GM23338 (cell line): ENCODE results near the gene PIGV.

Experiments
- CREB1 ChIP-seq: fragments of 250-450 bp; sonication (Bioruptor Pico); IDR thresholded peaks from 2 replicates; pipeline ENCODE4 v1.5.0; 2020; ENCODE audit warnings: low read depth, mild to moderate bottlenecking, moderate library complexity
- EZH2 ChIP-seq: fragments of 200-600 bp; sonication (generic); IDR thresholded peaks from one replicate; pipeline ENCODE4 v1.8.0; 2017; ENCODE audit warnings: antibody characterized with exemption, mild to moderate bottlenecking, low read depth; ENCODE audit not compliant: unreplicated experiment
- EZH2phosphoT487 ChIP-seq: fragments of 200-600 bp; sonication (generic); IDR thresholded peaks from one replicate; pipeline ENCODE4 v1.8.1; 2018; ENCODE audit warnings: antibody characterized with exemption; ENCODE audit not compliant: unreplicated experiment
- JUNB ChIP-seq: IDR thresholded peaks from one replicate; pipeline ENCODE4 v1.6.1; 2016; ENCODE audit warnings: antibody characterized with exemption; ENCODE audit not compliant: unreplicated experiment
- NANOG ChIP-seq: IDR thresholded peaks from 2 replicates; pipeline ENCODE4 v1.6.1; 2016; ENCODE audit warnings: antibody characterized with exemption, borderline replicate concordance
- POLR2AphosphoS5 ChIP-seq: IDR thresholded peaks from 2 replicates; pipeline ENCODE4 v1.6.1; 2016; ENCODE audit warnings: antibody characterized with exemption, low read depth
- STAT1 ChIP-seq: IDR thresholded peaks from one replicate; pipeline ENCODE4 v1.6.1; 2016; ENCODE audit warnings: antibody characterized with exemption; ENCODE audit not compliant: unreplicated experiment
- TF ChIP-seq, protein P1 (sequence below), 2 experiments: fragments of 200-600 bp in 1 of 2; sonication (generic) in 1 of 2; conservative IDR thresholded peaks; 2 replicates each; pipeline versions ENCODE4 v1.5.1 to v1.6.1; 2016 to 2017; ENCODE audit warnings: antibody characterized with exemption in 2 of 2, low read depth in 2 of 2, mild to moderate bottlenecking in 2 of 2, moderate library complexity in 1 of 2
- TF ChIP-seq, protein P2 (sequence below): IDR thresholded peaks from one replicate; pipeline ENCODE4 v1.6.1; 2018; ENCODE audit warnings: antibody characterized with exemption; ENCODE audit not compliant: unreplicated experiment
- TF ChIP-seq, protein P3 (sequence below): IDR thresholded peaks from 2 replicates; pipeline ENCODE4 v1.6.1; 2016; ENCODE audit warnings: antibody characterized with exemption

DNA sequence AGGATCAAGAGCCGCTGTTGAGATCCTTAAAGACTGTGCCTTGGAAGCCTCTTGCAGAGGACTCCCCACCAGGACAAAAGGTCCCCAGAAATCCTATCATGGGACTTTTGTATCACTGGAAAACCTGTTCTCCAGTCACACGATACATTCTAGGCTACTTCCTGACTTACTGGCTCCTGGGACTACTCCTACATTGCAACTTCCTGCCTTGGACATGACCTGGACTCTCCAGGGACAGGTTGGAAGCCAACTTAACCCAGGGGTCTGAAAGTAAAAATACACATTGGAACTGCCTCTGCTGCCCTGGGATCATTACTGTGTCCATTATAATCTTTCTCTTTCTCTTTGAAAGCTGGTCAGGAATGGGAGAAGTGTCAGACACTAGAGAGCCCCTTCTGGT, 9.9 kb downstream of the PIGV start:
- TF ChIP-seq EZH2phosphoT487 = no peak
- TF ChIP-seq, protein P1, sequence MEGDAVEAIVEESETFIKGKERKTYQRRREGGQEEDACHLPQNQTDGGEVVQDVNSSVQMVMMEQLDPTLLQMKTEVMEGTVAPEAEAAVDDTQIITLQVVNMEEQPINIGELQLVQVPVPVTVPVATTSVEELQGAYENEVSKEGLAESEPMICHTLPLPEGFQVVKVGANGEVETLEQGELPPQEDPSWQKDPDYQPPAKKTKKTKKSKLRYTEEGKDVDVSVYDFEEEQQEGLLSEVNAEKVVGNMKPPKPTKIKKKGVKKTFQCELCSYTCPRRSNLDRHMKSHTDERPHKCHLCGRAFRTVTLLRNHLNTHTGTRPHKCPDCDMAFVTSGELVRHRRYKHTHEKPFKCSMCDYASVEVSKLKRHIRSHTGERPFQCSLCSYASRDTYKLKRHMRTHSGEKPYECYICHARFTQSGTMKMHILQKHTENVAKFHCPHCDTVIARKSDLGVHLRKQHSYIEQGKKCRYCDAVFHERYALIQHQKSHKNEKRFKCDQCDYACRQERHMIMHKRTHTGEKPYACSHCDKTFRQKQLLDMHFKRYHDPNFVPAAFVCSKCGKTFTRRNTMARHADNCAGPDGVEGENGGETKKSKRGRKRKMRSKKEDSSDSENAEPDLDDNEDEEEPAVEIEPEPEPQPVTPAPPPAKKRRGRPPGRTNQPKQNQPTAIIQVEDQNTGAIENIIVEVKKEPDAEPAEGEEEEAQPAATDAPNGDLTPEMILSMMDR (conservative IDR thresholded peaks at IDR 0.05; ENCODE audit: low read depth in 2 of 2) = no peak
- TF ChIP-seq EZH2 = no peak
- no peak for TF ChIP-seq STAT1
- TF ChIP-seq POLR2AphosphoS5 = no peak
- TF ChIP-seq, protein P2, sequence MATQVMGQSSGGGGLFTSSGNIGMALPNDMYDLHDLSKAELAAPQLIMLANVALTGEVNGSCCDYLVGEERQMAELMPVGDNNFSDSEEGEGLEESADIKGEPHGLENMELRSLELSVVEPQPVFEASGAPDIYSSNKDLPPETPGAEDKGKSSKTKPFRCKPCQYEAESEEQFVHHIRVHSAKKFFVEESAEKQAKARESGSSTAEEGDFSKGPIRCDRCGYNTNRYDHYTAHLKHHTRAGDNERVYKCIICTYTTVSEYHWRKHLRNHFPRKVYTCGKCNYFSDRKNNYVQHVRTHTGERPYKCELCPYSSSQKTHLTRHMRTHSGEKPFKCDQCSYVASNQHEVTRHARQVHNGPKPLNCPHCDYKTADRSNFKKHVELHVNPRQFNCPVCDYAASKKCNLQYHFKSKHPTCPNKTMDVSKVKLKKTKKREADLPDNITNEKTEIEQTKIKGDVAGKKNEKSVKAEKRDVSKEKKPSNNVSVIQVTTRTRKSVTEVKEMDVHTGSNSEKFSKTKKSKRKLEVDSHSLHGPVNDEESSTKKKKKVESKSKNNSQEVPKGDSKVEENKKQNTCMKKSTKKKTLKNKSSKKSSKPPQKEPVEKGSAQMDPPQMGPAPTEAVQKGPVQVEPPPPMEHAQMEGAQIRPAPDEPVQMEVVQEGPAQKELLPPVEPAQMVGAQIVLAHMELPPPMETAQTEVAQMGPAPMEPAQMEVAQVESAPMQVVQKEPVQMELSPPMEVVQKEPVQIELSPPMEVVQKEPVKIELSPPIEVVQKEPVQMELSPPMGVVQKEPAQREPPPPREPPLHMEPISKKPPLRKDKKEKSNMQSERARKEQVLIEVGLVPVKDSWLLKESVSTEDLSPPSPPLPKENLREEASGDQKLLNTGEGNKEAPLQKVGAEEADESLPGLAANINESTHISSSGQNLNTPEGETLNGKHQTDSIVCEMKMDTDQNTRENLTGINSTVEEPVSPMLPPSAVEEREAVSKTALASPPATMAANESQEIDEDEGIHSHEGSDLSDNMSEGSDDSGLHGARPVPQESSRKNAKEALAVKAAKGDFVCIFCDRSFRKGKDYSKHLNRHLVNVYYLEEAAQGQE = no peak
- TF ChIP-seq CREB1 (CRISPR knock-in tag) = no peak
- TF ChIP-seq NANOG = no peak
- TF ChIP-seq, protein P3, sequence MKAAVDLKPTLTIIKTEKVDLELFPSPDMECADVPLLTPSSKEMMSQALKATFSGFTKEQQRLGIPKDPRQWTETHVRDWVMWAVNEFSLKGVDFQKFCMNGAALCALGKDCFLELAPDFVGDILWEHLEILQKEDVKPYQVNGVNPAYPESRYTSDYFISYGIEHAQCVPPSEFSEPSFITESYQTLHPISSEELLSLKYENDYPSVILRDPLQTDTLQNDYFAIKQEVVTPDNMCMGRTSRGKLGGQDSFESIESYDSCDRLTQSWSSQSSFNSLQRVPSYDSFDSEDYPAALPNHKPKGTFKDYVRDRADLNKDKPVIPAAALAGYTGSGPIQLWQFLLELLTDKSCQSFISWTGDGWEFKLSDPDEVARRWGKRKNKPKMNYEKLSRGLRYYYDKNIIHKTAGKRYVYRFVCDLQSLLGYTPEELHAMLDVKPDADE = no peak
- no peak for TF ChIP-seq JUNB
